AG04450 (cell line): Measurements from ENCODE around the gene HDAC10. TPM values are rescaled to one million over a fixed set of nuclear protein-coding genes. Genes with fewer than 3 reads are reported as not detected.

Source experiments
- CTCF ChIA-PET: fragments of 300-600, 350-600 bp; formaldehyde crosslinking; extraction: SDS; loops from one replicate; lab custom pipeline; 2022; ENCODE audit warnings: antibody characterized with exemption, inconsistent platforms; lab: Charles Lee
- POLR2A ChIA-PET: fragments of 350-600 bp; formaldehyde crosslinking; extraction: SDS; loops from one replicate; lab custom pipeline; 2021; ENCODE audit warnings: antibody characterized with exemption, inconsistent platforms; lab: Yijun Ruan, JAX
- DNase-seq: peaks from one replicate; pipeline ENCODE4 v3.0.0-alpha.2; 2011; ENCODE audit warnings: low read depth, low spot score
- H3K27ac ChIP-seq: one replicate; pipeline ENCODE4 v1.5.1; 2012; ENCODE audit warnings: low read depth, low read length, control low read depth
- H3K27me3 ChIP-seq: one replicate; pipeline ENCODE4 v1.6.0; 2012; ENCODE audit warnings: low read length; ENCODE audit not compliant: control insufficient read depth, insufficient read depth
- H3K4me3 ChIP-seq: 2 replicates; pipeline ENCODE4 v1.5.1; 2011; ENCODE audit warnings: mild to moderate bottlenecking, low read depth, low read length, control low read depth
- H3K9me3 ChIP-seq: 2 replicates; pipeline ENCODE4 v1.5.1; 2012; ENCODE audit warnings: low read length; ENCODE audit not compliant: control insufficient read depth, insufficient read depth
- polyA plus RNA-seq: library from polyadenylated mRNA; depleted of rRNA; stranded (reverse); fragments of >200 nt; gene quantifications from 2 replicates; pipeline ENCODE4 v1.2.3, GENCODE V29; 2011
- TF ChIP-seq, protein P1 (sequence below): IDR thresholded peaks from 2 replicates; pipeline ENCODE4 v1.5.1; 2011; ENCODE audit warnings: low read depth, low read length, control low read depth, inconsistent platforms

The HDAC10 gene
- polyA plus RNA-seq, 1 experiment: 7.0 TPM

DNA sequence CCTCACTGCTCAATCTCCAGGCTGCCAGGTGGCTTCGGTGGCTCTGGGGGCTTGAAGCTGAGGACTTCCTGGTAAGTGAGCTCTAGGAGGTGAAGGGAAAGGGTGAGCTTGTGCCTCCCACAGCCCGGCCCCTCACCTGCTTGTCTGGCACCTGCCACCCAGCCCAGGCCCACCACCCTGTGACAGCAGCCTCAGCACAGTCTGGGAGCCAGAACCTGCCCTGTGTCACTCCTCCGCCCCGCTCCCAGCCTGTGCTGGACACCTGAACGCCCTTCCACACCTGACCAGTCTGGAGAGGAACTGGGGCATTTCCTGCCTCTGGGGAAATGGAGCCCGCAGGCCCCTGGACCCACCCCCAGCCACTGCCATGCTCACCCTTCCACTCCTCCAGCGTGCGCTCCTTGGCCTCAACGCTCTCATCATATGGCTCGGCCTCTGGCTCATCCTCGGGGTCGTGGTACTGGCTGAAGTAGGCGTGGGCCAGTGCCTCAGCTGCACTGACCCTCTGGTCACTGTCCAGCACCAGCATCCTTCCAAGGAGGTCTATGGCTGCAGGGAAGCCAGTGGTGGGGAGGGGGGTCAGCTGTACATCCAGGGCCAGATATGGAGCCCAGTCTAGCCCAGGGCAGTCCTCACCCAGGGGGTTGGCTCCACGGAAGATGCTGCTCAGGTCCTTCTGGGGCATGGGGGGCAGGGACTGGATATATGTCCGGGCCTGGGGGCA, 14.0 kb upstream of the HDAC10 start:
- CTCF ChIA-PET: no interaction called here

DNA sequence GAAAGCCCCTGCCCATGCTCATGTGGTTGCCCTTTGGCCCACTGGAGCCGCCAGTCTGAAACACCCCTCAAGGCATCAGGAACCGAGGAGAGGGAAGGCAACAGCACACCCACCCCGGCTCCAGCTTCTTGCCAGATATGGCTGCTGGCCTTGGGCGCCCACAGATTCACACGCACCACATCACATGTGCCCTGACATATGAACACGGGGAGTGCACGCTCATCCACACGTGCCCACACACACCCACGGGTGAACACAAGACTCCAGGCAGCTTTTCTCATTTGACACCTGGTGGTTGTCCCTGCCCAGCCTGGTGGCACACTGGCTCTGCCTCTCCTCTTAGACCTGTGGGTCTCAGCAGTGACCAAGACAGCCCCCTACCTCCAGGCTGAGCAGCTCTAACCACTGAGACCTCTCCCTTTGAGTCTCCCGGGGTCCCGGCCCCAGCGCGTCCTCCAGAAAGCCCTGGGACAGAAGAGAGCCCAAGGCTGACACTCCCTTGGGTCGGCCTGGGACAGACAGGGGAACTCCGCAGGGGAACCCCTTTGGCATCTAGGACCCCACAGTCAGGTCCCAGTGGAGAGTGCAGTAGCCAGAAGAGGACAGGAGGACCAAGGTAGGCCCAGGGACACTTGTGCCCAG, 13.2 kb upstream of the HDAC10 start:
- Histone ChIP-seq H3K27ac (no peak overlapping the region), H3K27me3 (no peaks in the 10 kb centered on the region), H3K4me3 (no peak overlapping the region), H3K9me3 (peaks cover 10% of the 10 kb centered on the region; the same call in 1 of the 2 replicates)
- POLR2A ChIA-PET: interaction anchor here (0.5 kb wide), 1 partner anchor 287 kb away, joined by 3 read pairs; no protein-coding TSS in a partner anchor
- TF ChIP-seq, protein P1, sequence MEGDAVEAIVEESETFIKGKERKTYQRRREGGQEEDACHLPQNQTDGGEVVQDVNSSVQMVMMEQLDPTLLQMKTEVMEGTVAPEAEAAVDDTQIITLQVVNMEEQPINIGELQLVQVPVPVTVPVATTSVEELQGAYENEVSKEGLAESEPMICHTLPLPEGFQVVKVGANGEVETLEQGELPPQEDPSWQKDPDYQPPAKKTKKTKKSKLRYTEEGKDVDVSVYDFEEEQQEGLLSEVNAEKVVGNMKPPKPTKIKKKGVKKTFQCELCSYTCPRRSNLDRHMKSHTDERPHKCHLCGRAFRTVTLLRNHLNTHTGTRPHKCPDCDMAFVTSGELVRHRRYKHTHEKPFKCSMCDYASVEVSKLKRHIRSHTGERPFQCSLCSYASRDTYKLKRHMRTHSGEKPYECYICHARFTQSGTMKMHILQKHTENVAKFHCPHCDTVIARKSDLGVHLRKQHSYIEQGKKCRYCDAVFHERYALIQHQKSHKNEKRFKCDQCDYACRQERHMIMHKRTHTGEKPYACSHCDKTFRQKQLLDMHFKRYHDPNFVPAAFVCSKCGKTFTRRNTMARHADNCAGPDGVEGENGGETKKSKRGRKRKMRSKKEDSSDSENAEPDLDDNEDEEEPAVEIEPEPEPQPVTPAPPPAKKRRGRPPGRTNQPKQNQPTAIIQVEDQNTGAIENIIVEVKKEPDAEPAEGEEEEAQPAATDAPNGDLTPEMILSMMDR: no peak
- CTCF ChIA-PET: interaction anchor here (0.9 kb wide), 1 partner anchor 78 kb away, joined by 4 read pairs; no protein-coding TSS in a partner anchor
- DNase-seq: no peak

More for the DNA sequence above, 14.0 kb upstream of the HDAC10 start:
- no peaks in the 10 kb centered on the region for H3K27me3 ChIP-seq
- H3K4me3 ChIP-seq: no peak overlapping the region
- peaks cover 10% of the 10 kb centered on the region; the same call in 1 of the 2 replicates for H3K9me3 ChIP-seq
- POLR2A ChIA-PET: no interaction called here
- no peak overlapping the region for H3K27ac ChIP-seq
- TF ChIP-seq, protein P1: no peak
- no peak for DNase-seq

DNA sequence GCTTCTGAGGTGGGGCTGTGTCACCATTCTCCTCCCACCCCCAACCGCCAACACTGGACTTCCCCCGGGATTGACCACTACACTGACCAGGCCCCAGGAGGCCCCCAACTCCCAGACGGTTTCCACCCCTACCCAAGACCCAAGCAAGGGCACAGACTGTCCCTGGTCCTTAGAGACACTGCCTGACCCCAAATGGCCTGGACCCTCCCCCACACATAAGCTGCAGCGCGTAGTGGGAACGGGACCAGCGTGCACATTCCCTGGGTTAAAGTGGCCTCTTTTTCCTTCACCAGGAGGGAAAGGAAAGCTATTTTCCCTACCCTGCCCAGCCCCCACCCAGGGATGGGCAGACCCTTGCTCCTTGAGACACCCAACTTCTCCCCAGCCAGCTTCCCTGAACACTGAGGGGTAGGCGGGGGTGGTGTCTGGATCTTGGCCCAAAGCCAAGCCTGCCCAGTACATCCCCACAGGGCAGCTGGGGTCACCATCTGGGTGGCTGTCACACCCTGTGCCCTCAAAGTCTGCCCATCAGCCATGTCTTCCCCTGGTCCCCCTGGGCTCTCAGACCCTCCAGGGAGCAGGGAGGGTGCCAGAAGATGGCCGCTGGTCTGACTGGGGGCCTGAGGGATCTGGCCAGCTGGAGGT, 12.0 kb upstream of the HDAC10 start:
- DNase-seq: no peak
- CTCF ChIA-PET: interaction anchor here (1.0 kb wide), 2 partner anchors 13 to 79 kb away, joined by 3 to 4 read pairs; no protein-coding TSS in a partner anchor
- TF ChIP-seq, protein P1: no peak
- no peaks in the 10 kb centered on the region for H3K27me3 ChIP-seq
- H3K4me3 ChIP-seq: no peak overlapping the region
- H3K27ac ChIP-seq: no peak overlapping the region
- peaks cover 10% of the 10 kb centered on the region; the same call in 1 of the 2 replicates for H3K9me3 ChIP-seq
- POLR2A ChIA-PET: interaction anchor here (1.0 to 1.4 kb wide), 2 partner anchors 12 to 19 kb away, joined by 3 to 7 read pairs; partner anchors contain the start of genes HDAC10 and TUBGCP6

DNA sequence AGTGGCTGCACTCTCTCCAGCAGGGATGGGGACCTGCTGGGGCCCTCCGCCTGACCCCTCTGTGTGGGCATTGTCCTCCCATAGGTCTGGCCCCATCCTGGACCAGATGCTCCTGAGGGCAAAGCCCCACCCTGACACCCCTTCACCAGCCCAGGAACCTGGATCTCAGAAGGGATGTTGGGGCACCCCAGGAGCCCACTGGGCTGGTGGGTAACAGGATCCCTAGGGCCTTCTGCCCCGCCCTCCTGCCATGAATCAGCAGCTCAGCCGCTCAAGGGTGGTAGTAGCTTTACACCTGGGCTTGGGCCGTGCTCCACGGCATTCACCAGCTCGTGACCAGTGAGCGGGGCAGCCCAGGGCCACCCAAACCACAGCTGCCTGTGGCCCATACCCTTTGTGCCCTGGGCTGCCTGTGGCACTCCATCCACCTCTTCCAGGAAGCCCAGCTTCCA, 11.4 kb upstream of the HDAC10 start:
- no peaks in the 10 kb centered on the region for H3K27me3 ChIP-seq
- ChIA-PET CTCF (interaction anchor here (1.0 kb wide), 2 partner anchors 13 to 79 kb away, joined by 3 to 4 read pairs; no protein-coding TSS in a partner anchor), POLR2A (interaction anchor here (1.0 to 1.4 kb wide), 2 partner anchors 11 to 18 kb away, joined by 3 to 7 read pairs; partner anchors contain the start of genes HDAC10 and TUBGCP6)
- no peak for DNase-seq
- TF ChIP-seq, protein P1: no peak
- H3K27ac ChIP-seq: no peak overlapping the region
- H3K4me3 ChIP-seq: no peak overlapping the region
- peaks cover 10% of the 10 kb centered on the region; the same call in 1 of the 2 replicates for H3K9me3 ChIP-seq
